ENCODE data around the gene GAB2.

DNA sequence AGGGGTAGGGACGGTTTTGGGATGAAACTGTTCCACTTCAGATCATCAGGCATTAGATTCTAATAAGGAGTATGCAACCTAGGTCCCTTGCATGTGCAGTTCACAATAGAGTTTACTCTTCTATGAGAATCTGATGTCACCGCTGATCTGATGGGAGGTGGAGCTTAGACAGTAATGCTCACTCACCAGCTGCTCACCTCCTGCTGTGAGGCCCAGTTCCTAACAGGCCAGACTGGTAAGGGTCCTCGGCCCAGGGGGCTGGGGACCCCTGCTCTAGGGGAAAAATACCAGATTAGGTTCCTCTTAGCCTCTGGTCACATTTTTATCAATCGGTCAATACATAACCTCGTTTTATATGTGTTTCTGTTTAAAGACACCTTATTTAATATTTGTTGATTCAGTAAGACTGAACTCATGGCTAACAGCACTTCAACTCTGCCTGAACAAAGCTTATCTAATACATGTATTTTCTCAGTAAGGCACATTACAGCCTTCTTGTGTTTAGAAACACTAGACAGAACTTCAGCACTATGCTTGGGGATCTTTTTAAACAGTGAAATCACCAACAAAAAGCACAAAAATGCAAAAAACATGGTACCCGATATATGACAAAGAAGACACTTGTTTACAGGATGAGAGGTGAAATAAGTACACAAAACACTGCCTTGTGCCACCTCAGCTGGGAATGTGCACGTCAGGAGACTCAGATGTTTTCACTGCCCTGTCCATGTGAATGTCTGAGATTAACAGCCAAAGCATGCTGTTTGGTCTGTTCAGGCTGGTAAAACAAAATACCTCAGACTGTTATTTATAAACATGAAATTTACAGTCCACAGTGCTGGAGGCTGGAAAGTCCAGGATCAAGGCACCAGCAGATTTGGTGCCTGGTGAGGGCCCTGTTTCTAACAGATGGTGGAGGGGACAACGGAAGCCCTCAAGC, 121.4 kb downstream of the GAB2 start:
- TF ChIP-seq, protein P1, sequence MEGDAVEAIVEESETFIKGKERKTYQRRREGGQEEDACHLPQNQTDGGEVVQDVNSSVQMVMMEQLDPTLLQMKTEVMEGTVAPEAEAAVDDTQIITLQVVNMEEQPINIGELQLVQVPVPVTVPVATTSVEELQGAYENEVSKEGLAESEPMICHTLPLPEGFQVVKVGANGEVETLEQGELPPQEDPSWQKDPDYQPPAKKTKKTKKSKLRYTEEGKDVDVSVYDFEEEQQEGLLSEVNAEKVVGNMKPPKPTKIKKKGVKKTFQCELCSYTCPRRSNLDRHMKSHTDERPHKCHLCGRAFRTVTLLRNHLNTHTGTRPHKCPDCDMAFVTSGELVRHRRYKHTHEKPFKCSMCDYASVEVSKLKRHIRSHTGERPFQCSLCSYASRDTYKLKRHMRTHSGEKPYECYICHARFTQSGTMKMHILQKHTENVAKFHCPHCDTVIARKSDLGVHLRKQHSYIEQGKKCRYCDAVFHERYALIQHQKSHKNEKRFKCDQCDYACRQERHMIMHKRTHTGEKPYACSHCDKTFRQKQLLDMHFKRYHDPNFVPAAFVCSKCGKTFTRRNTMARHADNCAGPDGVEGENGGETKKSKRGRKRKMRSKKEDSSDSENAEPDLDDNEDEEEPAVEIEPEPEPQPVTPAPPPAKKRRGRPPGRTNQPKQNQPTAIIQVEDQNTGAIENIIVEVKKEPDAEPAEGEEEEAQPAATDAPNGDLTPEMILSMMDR (IDR thresholded peaks at IDR 0.05), result no peak
- TF ChIP-seq GATA3 (IDR thresholded peaks at IDR 0.05; ENCODE audit: borderline replicate concordance) (no peak), NPAS2 (CRISPR knock-in tag; IDR thresholded peaks at IDR 0.05; ENCODE audit: borderline replicate concordance) (no peak), SMC3 (IDR thresholded peaks at IDR 0.05) (no peak), EP300 (IDR thresholded peaks at IDR 0.05) (no peak), PHF8 (IDR thresholded peaks at IDR 0.05; ENCODE audit: borderline replicate concordance, low read depth) (no peak), BCL3 (IDR thresholded peaks at IDR 0.05) (no peak), CEBPB (IDR thresholded peaks at IDR 0.05) (no peak), ESRRA (IDR thresholded peaks at IDR 0.05; ENCODE audit: borderline replicate concordance, low read length) (no peak)
- TF ChIP-seq, protein P2, sequence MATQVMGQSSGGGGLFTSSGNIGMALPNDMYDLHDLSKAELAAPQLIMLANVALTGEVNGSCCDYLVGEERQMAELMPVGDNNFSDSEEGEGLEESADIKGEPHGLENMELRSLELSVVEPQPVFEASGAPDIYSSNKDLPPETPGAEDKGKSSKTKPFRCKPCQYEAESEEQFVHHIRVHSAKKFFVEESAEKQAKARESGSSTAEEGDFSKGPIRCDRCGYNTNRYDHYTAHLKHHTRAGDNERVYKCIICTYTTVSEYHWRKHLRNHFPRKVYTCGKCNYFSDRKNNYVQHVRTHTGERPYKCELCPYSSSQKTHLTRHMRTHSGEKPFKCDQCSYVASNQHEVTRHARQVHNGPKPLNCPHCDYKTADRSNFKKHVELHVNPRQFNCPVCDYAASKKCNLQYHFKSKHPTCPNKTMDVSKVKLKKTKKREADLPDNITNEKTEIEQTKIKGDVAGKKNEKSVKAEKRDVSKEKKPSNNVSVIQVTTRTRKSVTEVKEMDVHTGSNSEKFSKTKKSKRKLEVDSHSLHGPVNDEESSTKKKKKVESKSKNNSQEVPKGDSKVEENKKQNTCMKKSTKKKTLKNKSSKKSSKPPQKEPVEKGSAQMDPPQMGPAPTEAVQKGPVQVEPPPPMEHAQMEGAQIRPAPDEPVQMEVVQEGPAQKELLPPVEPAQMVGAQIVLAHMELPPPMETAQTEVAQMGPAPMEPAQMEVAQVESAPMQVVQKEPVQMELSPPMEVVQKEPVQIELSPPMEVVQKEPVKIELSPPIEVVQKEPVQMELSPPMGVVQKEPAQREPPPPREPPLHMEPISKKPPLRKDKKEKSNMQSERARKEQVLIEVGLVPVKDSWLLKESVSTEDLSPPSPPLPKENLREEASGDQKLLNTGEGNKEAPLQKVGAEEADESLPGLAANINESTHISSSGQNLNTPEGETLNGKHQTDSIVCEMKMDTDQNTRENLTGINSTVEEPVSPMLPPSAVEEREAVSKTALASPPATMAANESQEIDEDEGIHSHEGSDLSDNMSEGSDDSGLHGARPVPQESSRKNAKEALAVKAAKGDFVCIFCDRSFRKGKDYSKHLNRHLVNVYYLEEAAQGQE (IDR thresholded peaks at IDR 0.05), result no peak
- TF ChIP-seq, protein P3, sequence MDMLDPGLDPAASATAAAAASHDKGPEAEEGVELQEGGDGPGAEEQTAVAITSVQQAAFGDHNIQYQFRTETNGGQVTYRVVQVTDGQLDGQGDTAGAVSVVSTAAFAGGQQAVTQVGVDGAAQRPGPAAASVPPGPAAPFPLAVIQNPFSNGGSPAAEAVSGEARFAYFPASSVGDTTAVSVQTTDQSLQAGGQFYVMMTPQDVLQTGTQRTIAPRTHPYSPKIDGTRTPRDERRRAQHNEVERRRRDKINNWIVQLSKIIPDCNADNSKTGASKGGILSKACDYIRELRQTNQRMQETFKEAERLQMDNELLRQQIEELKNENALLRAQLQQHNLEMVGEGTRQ (IDR thresholded peaks at IDR 0.05), result no peak
- TF ChIP-seq, protein P4, sequence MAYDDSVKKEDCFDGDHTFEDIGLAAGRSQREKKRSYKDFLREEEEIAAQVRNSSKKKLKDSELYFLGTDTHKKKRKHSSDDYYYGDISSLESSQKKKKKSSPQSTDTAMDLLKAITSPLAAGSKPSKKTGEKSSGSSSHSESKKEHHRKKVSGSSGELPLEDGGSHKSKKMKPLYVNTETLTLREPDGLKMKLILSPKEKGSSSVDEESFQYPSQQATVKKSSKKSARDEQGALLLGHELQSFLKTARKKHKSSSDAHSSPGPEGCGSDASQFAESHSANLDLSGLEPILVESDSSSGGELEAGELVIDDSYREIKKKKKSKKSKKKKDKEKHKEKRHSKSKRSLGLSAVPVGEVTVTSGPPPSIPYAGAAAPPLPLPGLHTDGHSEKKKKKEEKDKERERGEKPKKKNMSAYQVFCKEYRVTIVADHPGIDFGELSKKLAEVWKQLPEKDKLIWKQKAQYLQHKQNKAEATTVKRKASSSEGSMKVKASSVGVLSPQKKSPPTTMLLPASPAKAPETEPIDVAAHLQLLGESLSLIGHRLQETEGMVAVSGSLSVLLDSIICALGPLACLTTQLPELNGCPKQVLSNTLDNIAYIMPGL (CRISPR knock-in tag; IDR thresholded peaks at IDR 0.05; ENCODE audit: borderline replicate concordance), result no peak
